ENCODE results near the gene STEAP4. TPM values are rescaled to one million over a fixed set of nuclear protein-coding genes. Genes with fewer than 3 reads are reported as not detected.

STEAP4 gene
- total RNA-seq, 1 experiment from 2014 or later = not detected

DNA sequence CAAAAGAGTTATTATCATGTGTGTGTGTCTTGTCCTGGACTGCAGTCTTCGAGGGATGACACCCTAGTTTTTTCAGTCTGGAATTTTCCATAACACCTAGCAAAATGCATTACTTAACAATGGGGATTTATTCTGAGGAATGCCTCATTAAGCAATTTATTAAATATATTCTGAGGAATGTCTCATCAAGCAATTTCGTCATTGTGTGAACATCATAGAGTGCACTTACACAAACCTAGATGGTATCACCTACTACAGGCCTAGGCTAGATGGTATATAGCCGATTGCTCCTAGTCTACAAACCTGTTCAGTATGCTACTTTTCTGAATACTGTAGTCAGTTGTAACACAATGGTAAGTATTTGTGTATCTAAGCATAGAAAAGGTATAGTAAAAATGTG is 1.1 kb upstream of the STEAP4 start:
- H2BK12ac ChIP-seq (ENCODE audit: insufficient read length, low read depth, low read length) = no peak overlapping the region
- Mint-ChIP-seq H3K9me3 (no peaks in the 10 kb centered on the region), H3K27me3 (ENCODE audit: low read depth) (peaks cover 25% of the 10 kb centered on the region), H3K4me1 (peaks cover 6 to 9% of the 10 kb centered on the region in 2 experiments; a peak in 2 of 4 replicates), H3K36me3 (ENCODE audit: insufficient read depth in 1 of 3, low read depth in 3 of 3) (no peaks in the 10 kb centered on the region), H3K4me3 (no peak overlapping the region), H3K27ac (no peak overlapping the region)
- no peak overlapping the region for H3T11ph ChIP-seq (ENCODE audit: low read length)
- H2AFZ ChIP-seq (ENCODE audit: low read length) = no peak overlapping the region
- TF ChIP-seq, protein P1, sequence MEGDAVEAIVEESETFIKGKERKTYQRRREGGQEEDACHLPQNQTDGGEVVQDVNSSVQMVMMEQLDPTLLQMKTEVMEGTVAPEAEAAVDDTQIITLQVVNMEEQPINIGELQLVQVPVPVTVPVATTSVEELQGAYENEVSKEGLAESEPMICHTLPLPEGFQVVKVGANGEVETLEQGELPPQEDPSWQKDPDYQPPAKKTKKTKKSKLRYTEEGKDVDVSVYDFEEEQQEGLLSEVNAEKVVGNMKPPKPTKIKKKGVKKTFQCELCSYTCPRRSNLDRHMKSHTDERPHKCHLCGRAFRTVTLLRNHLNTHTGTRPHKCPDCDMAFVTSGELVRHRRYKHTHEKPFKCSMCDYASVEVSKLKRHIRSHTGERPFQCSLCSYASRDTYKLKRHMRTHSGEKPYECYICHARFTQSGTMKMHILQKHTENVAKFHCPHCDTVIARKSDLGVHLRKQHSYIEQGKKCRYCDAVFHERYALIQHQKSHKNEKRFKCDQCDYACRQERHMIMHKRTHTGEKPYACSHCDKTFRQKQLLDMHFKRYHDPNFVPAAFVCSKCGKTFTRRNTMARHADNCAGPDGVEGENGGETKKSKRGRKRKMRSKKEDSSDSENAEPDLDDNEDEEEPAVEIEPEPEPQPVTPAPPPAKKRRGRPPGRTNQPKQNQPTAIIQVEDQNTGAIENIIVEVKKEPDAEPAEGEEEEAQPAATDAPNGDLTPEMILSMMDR (conservative IDR thresholded peaks at IDR 0.05) = no peak
- H4K20me1 ChIP-seq (ENCODE audit: control insufficient read depth, insufficient read depth, insufficient read length) = no peaks in the 10 kb centered on the region
- H3K4me2 ChIP-seq (ENCODE audit: insufficient read depth, insufficient read length, low read length) = no peak overlapping the region
- no peaks in the 10 kb centered on the region for H3K79me2 ChIP-seq (ENCODE audit: insufficient read depth, low read length)
- H3K27ac ChIP-seq (ENCODE audit: insufficient read length, low read depth, low read length) = no peak overlapping the region
- no peak for DNase-seq
- H3K23me2 ChIP-seq (ENCODE audit: insufficient read length, low read depth, low read length, poor library complexity, severe bottlenecking) = no peaks in the 10 kb centered on the region
- H3K9me3 ChIP-seq (ENCODE audit: control insufficient read depth, low read depth, low read length) = no peaks in the 10 kb centered on the region
- WGBS (ENCODE audit: extremely low coverage, insufficient read length, low lambda C conversion rate) = no CpG with 5 or more reads among the region's 3 CpGs
- H4K8ac ChIP-seq (replicated peaks; ENCODE audit: insufficient read length, low read depth, low read length) = no peak overlapping the region
- H3K27me3 ChIP-seq (ENCODE audit: insufficient read depth, low read length) = no peaks in the 10 kb centered on the region; the same call in 1 of the 2 replicates
- no peak overlapping the region for H2BK20ac ChIP-seq (ENCODE audit: low read depth, low read length, poor library complexity, severe bottlenecking)
- no peak overlapping the region for H2BK5ac ChIP-seq (ENCODE audit: insufficient read length, low read length)
- H3K79me1 ChIP-seq (ENCODE audit: insufficient read depth, low read depth, low read length, poor library complexity, severe bottlenecking) = no peaks in the 10 kb centered on the region
- no peak overlapping the region for H2AK5ac ChIP-seq (ENCODE audit: insufficient read length, low read length)
- no peak overlapping the region for H4K91ac ChIP-seq (ENCODE audit: insufficient read length, low read depth, low read length)
- H3K56ac ChIP-seq (ENCODE audit: insufficient read length, low read depth, low read length) = no peak overlapping the region
- H3K18ac ChIP-seq (ENCODE audit: insufficient read length, low read depth, low read length) = no peak overlapping the region
- H3K14ac ChIP-seq (ENCODE audit: insufficient read depth, low read length) = no peak overlapping the region
- H3K4me1 ChIP-seq (ENCODE audit: insufficient read depth, low read length) = no peaks in the 10 kb centered on the region
- no peak overlapping the region for H3K4ac ChIP-seq (ENCODE audit: low read depth, low read length)
- no peak overlapping the region for H4K5ac ChIP-seq (ENCODE audit: insufficient read length, low read depth, low read length)
- H3K23ac ChIP-seq (ENCODE audit: insufficient read length, low read depth, low read length) = no peak overlapping the region
- no peak overlapping the region for H3K9ac ChIP-seq (ENCODE audit: extremely low read depth, insufficient read length, low read length)
- H2BK15ac ChIP-seq (ENCODE audit: low read depth, low read length) = no peak overlapping the region
- H2BK120ac ChIP-seq (ENCODE audit: low read depth, low read length, poor library complexity, severe bottlenecking) = no peak overlapping the region
